B cell (primary cell): ENCODE data around the gene APPBP2. TPM values are rescaled to one million over a fixed set of nuclear protein-coding genes. Genes with fewer than 3 reads are reported as not detected.

Experiments
- ATAC-seq: fragments of 200-7000 bp; cut with Tn5 transposase; one replicate; pipeline ENCODE4 v1.10.0; 2021; ENCODE audit warnings: low read depth, mild to moderate bottlenecking, moderate number of reproducible peaks, moderate library complexity
- CTCF ChIA-PET: fragments of 350-600 bp; sonication (Branson Sonifier 250); formaldehyde crosslinking; loops from one replicate; lab custom pipeline; 2021; ENCODE audit warnings: antibody characterized with exemption, inconsistent platforms; lab: Charles Lee
- POLR2A ChIA-PET: fragments of 350-600 bp; sonication (Branson Sonifier 250); formaldehyde crosslinking; loops from one replicate; lab custom pipeline; 2021; ENCODE audit warnings: antibody characterized with exemption; lab: Charles Lee
- DNase-seq: peaks from one replicate; pipeline ENCODE4 v3.0.0; 2013
- H2AFZ ChIP-seq: 2 replicates; pipeline ENCODE4 v1.6.1; 2012; ENCODE audit warnings: mild to moderate bottlenecking, low read depth, low read length; ENCODE audit not compliant: insufficient read depth, poor library complexity, severe bottlenecking
- H3K27ac ChIP-seq, 2 donors: 1 replicate in 1 of 2; 2 replicates in 1 of 2; pipeline ENCODE4 v1.5.1; 2012 to 2013; ENCODE audit warnings: low read length in 2 of 2, mild to moderate bottlenecking in 2 of 2, moderate library complexity in 1 of 2
- H3K27me3 ChIP-seq, 4 experiments: fragments of 200-600 bp in 1 of 4; sonication (generic) in 1 of 4; replicated peaks in 1 of 4; 1 replicate in 2 of 4; 2 replicates in 2 of 4; pipeline versions ENCODE4 v1.6.1 to v1.7.0; 2013 to 2016; ENCODE audit warnings: low read length in 3 of 4, mild to moderate bottlenecking in 2 of 4, mixed read lengths in 1 of 4, moderate library complexity in 1 of 4; ENCODE audit not compliant: insufficient read depth in 4 of 4, control insufficient read depth in 3 of 4; ENCODE audit errors: control extremely low read depth in 1 of 4
- H3K36me3 ChIP-seq, 2 experiments: replicated peaks in 1 of 2; 1 replicate in 1 of 2; 2 replicates in 1 of 2; pipeline versions ENCODE4 v1.6.1 to v1.7.1; 2013; ENCODE audit warnings: low read length in 1 of 2; ENCODE audit not compliant: insufficient read depth in 2 of 2, control insufficient read depth in 1 of 2; ENCODE audit errors: control extremely low read depth in 1 of 2, extremely low read depth in 1 of 2
- H3K4me1 ChIP-seq, 2 donors: fragments of 200-600 bp in 1 of 2; sonication (generic) in 1 of 2; 1 replicate in 1 of 2; 2 replicates in 1 of 2; pipeline versions ENCODE4 v1.5.1 to v1.6.1; 2013 to 2017; ENCODE audit warnings: low read length in 2 of 2; ENCODE audit not compliant: control insufficient read depth in 2 of 2, insufficient read depth in 2 of 2
- H3K4me2 ChIP-seq: replicated peaks from 2 replicates; pipeline ENCODE3; 2012; ENCODE audit warnings: mild to moderate bottlenecking, low read depth, low read length; ENCODE audit not compliant: poor library complexity, severe bottlenecking
- H3K4me3 ChIP-seq, 5 experiments: fragments of 200-600 bp in 1 of 5; sonication (generic) in 1 of 5; 1 replicate in 3 of 5; 2 replicates in 2 of 5; pipeline versions ENCODE4 v1.5.1 to v1.7.0; 2011 to 2016; ENCODE audit warnings: low read length in 4 of 5, mild to moderate bottlenecking in 4 of 5, low read depth in 2 of 5, control low read depth in 1 of 5, moderate library complexity in 1 of 5; ENCODE audit not compliant: insufficient read depth in 1 of 5; ENCODE audit errors: control extremely low read depth in 1 of 5, extremely low read depth in 1 of 5
- H3K79me2 ChIP-seq: fragments of 200-600 bp; sonication (generic); one replicate; pipeline ENCODE4 v1.6.0; 2016; ENCODE audit warnings: low read length; ENCODE audit not compliant: control insufficient read depth, insufficient read depth
- H3K9ac ChIP-seq: fragments of 200-600 bp; sonication (generic); 2 replicates; pipeline ENCODE4 v1.6.1; 2017; ENCODE audit warnings: mild to moderate bottlenecking, low read length, moderate library complexity
- H3K9me3 ChIP-seq, 3 donors: one replicate each; pipeline versions ENCODE4 v1.6.1 to v1.7.1; 2013; ENCODE audit warnings: low read length in 2 of 3; ENCODE audit not compliant: control insufficient read depth in 2 of 3, insufficient read depth in 1 of 3; ENCODE audit errors: control extremely low read depth in 1 of 3
- H4K20me1 ChIP-seq: 2 replicates; pipeline ENCODE4 v1.6.0; 2012; ENCODE audit warnings: mild to moderate bottlenecking, low read length; ENCODE audit not compliant: insufficient read depth, control insufficient read depth, poor library complexity, severe bottlenecking
- H3K27ac Mint-ChIP-seq: one replicate; pipeline ENCODE4 v1.8.0; 2021; ENCODE audit warnings: mixed read lengths
- H3K27me3 Mint-ChIP-seq: one replicate; pipeline ENCODE4 v1.8.0; 2021; ENCODE audit warnings: mixed read lengths
- H3K4me1 Mint-ChIP-seq: one replicate; pipeline ENCODE4 v1.8.0; 2021; ENCODE audit warnings: mixed read lengths
- H3K4me3 Mint-ChIP-seq: one replicate; pipeline ENCODE4 v1.8.0; 2021; ENCODE audit warnings: mixed read lengths
- H3K9me3 Mint-ChIP-seq: one replicate; pipeline ENCODE4 v1.8.0; 2022; ENCODE audit warnings: mixed read lengths; ENCODE audit not compliant: insufficient read depth
- EZH2 ChIP-seq: IDR thresholded peaks from 2 replicates; pipeline ENCODE4 v1.6.1; 2012; ENCODE audit warnings: borderline replicate concordance, low read depth, mild to moderate bottlenecking, moderate library complexity, low read length; ENCODE audit not compliant: insufficient read depth, poor library complexity, severe bottlenecking
- WGBS: methylation state at CpG from one replicate; pipeline ENCODE4 v1.1.5; 2013; ENCODE audit warnings: missing lambda C conversion rate; ENCODE audit not compliant: insufficient coverage; 5-methylcytosine and 5-hydroxymethylcytosine counted together
- intact Hi-C: fragments of 100-400 bp; cut with micrococcal nuclease; formaldehyde crosslinking; loops from one replicate; pipeline ENCODE4 v1.10.0; 2022
- polyA plus RNA-seq: library from polyadenylated mRNA; depleted of rRNA; stranded (reverse); fragments of >200 nt; gene quantifications from 2 replicates; pipeline ENCODE4 v1.2.3, GENCODE V29; 2012
- total RNA-seq, 2 donors: library from RNA; stranded (reverse); fragments of 120-200 nt in 1 of 2; gene quantifications; 1 replicate in 1 of 2; 2 replicates in 1 of 2; pipeline versions ENCODE4 v1.2.3 to v1.2.4, GENCODE V29; 2013 to 2022
- TF ChIP-seq, protein P1 (sequence below): fragments of 200-600 bp; IDR thresholded peaks from one replicate; pipeline ENCODE4 v1.8.0; 2022; ENCODE audit warnings: antibody characterized with exemption, mild to moderate bottlenecking

APPBP2 gene
- total and polyA plus RNA-seq, 2 donors (not counting 1 experiment from before 2014, with no cell fraction given) = 6.3 to 38.8 TPM

DNA sequence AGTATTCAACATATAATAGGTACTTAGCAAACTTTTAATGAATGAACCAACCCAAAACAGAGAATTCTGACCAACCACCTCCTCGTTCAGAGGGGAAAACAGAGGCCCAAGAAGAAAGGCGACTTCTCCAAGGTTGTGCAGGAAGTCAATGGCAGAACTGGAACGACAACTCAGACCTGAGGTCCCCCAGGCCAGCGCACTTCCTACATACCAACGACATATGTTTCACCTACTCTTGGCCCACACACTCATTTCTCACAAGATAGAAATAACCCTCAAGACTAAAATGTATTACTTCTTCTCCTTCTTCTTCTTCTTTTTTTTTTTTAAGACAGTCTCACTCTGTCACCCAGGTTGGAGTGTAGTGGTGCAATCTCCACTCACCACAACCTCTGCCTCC lies 89.4 kb downstream of the APPBP2 start:
- CTCF ChIA-PET = interaction anchor here (0.6 to 1.1 kb wide), 3 partner anchors 32 to 206 kb away, joined by 3 to 4 read pairs (median 3); no protein-coding TSS in a partner anchor
- no peak for ATAC-seq
- no peak overlapping the region for H2AFZ ChIP-seq

More for the DNA sequence above, 89.4 kb downstream of the APPBP2 start:
- Histone ChIP-seq H3K4me2 (no peak overlapping the region), H3K79me2 (no peaks in the 10 kb centered on the region), H3K4me1 (no peaks in the 10 kb centered on the region), H3K27me3 (no peaks in the 10 kb centered on the region), H3K36me3 (no peaks in the 10 kb centered on the region), H3K9ac (no peak overlapping the region), H3K9me3 (peaks cover 0 to 12% (median 9%) of the 10 kb centered on the region in 3 donors), H3K27ac (no peak overlapping the region), H3K4me3 (no peak overlapping the region), H4K20me1 (no peaks in the 10 kb centered on the region)
- POLR2A ChIA-PET = no interaction called here
- no peak for DNase-seq
- TF ChIP-seq, protein P1, sequence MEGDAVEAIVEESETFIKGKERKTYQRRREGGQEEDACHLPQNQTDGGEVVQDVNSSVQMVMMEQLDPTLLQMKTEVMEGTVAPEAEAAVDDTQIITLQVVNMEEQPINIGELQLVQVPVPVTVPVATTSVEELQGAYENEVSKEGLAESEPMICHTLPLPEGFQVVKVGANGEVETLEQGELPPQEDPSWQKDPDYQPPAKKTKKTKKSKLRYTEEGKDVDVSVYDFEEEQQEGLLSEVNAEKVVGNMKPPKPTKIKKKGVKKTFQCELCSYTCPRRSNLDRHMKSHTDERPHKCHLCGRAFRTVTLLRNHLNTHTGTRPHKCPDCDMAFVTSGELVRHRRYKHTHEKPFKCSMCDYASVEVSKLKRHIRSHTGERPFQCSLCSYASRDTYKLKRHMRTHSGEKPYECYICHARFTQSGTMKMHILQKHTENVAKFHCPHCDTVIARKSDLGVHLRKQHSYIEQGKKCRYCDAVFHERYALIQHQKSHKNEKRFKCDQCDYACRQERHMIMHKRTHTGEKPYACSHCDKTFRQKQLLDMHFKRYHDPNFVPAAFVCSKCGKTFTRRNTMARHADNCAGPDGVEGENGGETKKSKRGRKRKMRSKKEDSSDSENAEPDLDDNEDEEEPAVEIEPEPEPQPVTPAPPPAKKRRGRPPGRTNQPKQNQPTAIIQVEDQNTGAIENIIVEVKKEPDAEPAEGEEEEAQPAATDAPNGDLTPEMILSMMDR = no peak
- no peak for TF ChIP-seq EZH2
- H3K9me3 Mint-ChIP-seq = no peaks in the 10 kb centered on the region
- H3K4me1 Mint-ChIP-seq = no peaks in the 10 kb centered on the region
- peaks cover 5% of the 10 kb centered on the region for H3K27me3 Mint-ChIP-seq
- intact Hi-C loops = loop anchor here (1.0 kb wide), 3 partner anchors 15 to 293 kb away; no protein-coding TSS in a partner anchor
- 53% methylated on average over 5 of the region's 5 CpGs for WGBS
- H3K4me3 Mint-ChIP-seq = no peak overlapping the region
- H3K27ac Mint-ChIP-seq = no peak overlapping the region
